Astrocyte of the spinal cord (primary cell): ENCODE results near the gene CDH26.

Experiments
- DNase-seq: peaks from one replicate; pipeline ENCODE4 v3.0.0; 2011; ENCODE audit warnings: low read depth, low spot score
- H3K4me3 ChIP-seq: 2 replicates; pipeline ENCODE4 v1.5.1; 2011; ENCODE audit warnings: low read depth, mild to moderate bottlenecking, low read length, moderate library complexity
- CTCF ChIP-seq: IDR thresholded peaks from 2 replicates; pipeline ENCODE4 v1.5.1; 2012; ENCODE audit warnings: low read depth, mild to moderate bottlenecking, low read length, inconsistent platforms
- in situ Hi-C: cut with HindIII; loops from 2 replicates; pipeline ENCODE4 v1.10.0; 2017; ENCODE audit warnings: low sequenced_read_pairs

CDH26 gene

GRCh38 chr20:59988141-59988540 lies 29.9 kb downstream of the CDH26 start:
- TF ChIP-seq CTCF, result no peak
- in situ Hi-C loops, result no loop called here
- DNase-seq, result no peak
- H3K4me3 ChIP-seq, result no peak overlapping the region

- in situ Hi-C loops, result no loop called here
These were observed 34.4 kb downstream of the CDH26 start for GRCh38 chr20:59992526-59993084.

GRCh38 chr20:59993736-59994430 lies 35.7 kb downstream of the CDH26 start:
- H3K4me3 ChIP-seq, result no peak overlapping the region
- in situ Hi-C loops, result no loop called here
- no peak for DNase-seq
- no peak for TF ChIP-seq CTCF

More at GRCh38 chr20:59992526-59993084, 34.4 kb downstream of the CDH26 start:
- DNase-seq, result no peak
- no peak for TF ChIP-seq CTCF
- no peak overlapping the region for H3K4me3 ChIP-seq

GRCh38 chr20:59994697-59995122 lies 36.5 kb downstream of the CDH26 start:
- in situ Hi-C loops, result no loop called here
- H3K4me3 ChIP-seq, result no peak overlapping the region
- DNase-seq, result no peak
- no peak for TF ChIP-seq CTCF

GRCh38 chr20:59996108-59996507 lies 37.9 kb downstream of the CDH26 start:
- DNase-seq, result no peak
- no peak for TF ChIP-seq CTCF
- no peak overlapping the region for H3K4me3 ChIP-seq
- in situ Hi-C loops, result no loop called here

- H3K4me3 ChIP-seq, result no peak overlapping the region
- TF ChIP-seq CTCF, result no peak
- in situ Hi-C loops, result no loop called here
- DNase-seq, result no peak
These were observed 39.7 kb downstream of the CDH26 start for GRCh38 chr20:59997896-59998295.
